Omental fat pad (tissue), 4 donors: ENCODE data around the gene ZNF350. TPM values are rescaled to one million over a fixed set of nuclear protein-coding genes. Genes with fewer than 3 reads are reported as not detected.

Source experiments
- ATAC-seq: fragments of 150-250 bp; one replicate; pipeline ENCODE4 v1.9.1; 2016; ENCODE audit warnings: mild to moderate bottlenecking, moderate library complexity; ENCODE audit not compliant: low FRiP score
- DNase-seq: peaks from one replicate; pipeline ENCODE4 v3.0.0-alpha.2; 2019; ENCODE audit warnings: low spot score
- total RNA-seq, 4 donors: library from RNA; depleted of rRNA; stranded (reverse); fragments of >200 nt; gene quantifications; one replicate each; pipeline ENCODE4 v1.1.0, GENCODE V29; 2016
- TF ChIP-seq, protein P1 (sequence below), 3 donors: fragments of 450-650 bp; IDR thresholded peaks; one replicate each; pipeline ENCODE4 v1.5.1; 2016 to 2017; ENCODE audit warnings: antibody characterized with exemption in 3 of 3, mild to moderate bottlenecking in 3 of 3, moderate library complexity in 2 of 3

Gene ZNF350
- total RNA-seq, 4 donors from 2014 or later = 8.3 to 15.4 (median 8.7) TPM

DNA sequence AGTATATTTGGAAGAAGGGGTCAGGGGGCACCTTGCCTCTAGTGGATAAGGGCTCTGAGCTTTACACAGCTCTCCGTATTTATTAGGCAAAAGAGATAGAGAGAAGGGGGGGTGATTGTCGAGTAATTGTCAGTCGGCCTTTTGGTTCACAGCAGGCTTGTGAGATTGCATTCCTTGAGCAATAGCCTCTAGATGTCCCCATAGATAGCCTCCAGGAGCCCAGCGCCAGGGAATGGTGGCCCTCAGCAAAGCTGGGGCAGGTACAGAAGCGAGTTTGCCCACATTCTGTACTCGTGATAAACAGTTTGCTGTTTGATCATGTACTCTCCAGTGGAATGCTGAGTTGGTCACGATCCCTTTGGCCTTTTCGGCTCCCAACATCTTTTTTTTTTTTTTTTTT lies 54.7 kb downstream of the ZNF350 start:
- TF ChIP-seq, protein P1, sequence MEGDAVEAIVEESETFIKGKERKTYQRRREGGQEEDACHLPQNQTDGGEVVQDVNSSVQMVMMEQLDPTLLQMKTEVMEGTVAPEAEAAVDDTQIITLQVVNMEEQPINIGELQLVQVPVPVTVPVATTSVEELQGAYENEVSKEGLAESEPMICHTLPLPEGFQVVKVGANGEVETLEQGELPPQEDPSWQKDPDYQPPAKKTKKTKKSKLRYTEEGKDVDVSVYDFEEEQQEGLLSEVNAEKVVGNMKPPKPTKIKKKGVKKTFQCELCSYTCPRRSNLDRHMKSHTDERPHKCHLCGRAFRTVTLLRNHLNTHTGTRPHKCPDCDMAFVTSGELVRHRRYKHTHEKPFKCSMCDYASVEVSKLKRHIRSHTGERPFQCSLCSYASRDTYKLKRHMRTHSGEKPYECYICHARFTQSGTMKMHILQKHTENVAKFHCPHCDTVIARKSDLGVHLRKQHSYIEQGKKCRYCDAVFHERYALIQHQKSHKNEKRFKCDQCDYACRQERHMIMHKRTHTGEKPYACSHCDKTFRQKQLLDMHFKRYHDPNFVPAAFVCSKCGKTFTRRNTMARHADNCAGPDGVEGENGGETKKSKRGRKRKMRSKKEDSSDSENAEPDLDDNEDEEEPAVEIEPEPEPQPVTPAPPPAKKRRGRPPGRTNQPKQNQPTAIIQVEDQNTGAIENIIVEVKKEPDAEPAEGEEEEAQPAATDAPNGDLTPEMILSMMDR (IDR thresholded peaks at IDR 0.05) = no peak
- DNase-seq (no peak), ATAC-seq (no peak)

DNA sequence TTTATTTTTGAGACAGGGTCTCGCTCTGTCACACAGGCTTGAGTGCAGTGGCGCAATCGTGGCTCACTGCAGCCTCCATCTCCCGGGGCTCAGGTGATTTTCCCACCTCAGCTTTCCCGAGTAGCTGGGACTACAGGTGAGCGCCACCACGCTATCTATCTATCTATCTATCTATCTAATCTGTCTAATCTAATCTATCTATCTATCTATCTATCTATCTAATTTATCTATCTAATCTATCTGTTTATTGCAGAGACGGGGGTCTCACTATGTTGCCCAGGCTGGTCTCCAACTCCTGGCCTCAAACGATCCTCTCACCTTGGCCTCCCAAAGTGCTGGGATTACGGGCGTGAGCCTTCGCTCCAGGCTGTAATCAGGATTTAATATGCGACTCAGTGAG lies 58.8 kb downstream of the ZNF350 start:
- ATAC-seq (no peak), DNase-seq (no peak)
- TF ChIP-seq, protein P1 (IDR thresholded peaks at IDR 0.05) = no peak

DNA sequence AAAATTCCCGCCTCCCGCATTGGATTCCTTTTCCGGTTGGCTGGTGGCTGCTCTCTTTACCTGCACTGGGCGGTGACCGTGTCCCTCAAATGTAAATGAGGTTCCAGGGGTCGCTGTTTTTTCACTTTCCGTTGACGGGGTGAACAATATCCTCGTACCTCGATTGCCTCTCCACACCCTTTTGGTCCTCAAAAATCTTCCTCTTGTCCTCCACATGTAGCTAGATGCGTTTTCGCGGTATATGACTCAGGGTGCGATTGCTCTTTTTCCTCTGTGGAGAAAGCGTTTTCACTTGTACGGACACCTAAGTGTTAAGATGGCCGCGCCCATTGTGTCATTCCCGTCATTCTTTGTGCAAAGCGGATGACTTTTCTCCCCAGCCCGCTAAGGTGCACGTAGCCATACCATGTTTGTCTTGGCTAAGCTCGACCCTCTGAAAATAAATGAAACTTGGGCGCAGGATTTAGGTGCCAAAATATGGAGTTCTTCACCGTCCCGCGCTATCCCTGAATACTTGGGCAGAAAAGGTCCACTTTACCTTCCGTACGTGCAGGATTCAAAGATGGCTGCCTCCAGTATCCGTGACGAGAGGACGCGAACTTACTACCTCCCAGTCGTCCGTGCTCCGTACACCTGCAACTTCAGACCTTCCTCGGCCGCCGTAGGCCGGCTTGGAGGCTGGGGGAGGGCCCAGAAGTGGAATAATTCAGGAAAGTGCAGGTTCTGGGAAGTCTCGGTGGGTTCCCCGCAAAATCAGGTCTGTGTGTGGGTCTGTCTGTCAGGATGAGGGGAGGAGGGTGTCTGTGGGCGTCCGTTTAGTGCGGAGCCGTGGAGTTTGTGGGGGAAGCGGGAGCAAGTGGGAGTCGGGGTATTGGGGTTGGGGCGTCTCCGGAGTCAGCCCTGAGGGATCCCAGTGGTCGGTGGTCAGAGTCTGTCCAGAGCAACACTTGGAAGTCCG lies 59.6 kb downstream of the ZNF350 start, which contains the start of gene ZNF613:
TSS of gene ZNF613 (plus strand) at position 689 of the 958 bp plus-strand sequence. CDS start 8,749 bp downstream, outside the sequence.
- DNase-seq (peak; percentile 51), ATAC-seq (peak; percentile 96)
- TF ChIP-seq, protein P1 (IDR thresholded peaks at IDR 0.05) = no peak

DNA sequence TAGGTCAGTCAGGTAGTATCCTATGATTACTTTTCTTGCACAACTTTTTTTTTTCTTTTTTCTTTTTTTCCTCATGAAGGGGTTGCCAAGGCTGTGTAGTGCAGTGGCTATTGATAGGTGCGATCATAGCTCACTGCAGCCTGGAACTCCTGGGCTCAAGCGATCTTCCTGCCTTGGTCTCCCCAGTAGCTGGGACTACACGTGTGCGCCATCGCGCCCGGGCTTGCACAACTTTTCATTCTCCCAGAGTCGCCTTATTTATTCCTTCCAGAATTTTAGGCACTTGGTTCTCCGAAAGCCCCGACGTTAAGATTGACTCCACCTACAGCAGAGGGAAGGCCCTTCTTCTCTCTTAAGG lies 60.2 kb downstream of the ZNF350 start:
- no peak for ATAC-seq
- TF ChIP-seq, protein P1 (IDR thresholded peaks at IDR 0.05) = no peak
- DNase-seq = no peak

DNA sequence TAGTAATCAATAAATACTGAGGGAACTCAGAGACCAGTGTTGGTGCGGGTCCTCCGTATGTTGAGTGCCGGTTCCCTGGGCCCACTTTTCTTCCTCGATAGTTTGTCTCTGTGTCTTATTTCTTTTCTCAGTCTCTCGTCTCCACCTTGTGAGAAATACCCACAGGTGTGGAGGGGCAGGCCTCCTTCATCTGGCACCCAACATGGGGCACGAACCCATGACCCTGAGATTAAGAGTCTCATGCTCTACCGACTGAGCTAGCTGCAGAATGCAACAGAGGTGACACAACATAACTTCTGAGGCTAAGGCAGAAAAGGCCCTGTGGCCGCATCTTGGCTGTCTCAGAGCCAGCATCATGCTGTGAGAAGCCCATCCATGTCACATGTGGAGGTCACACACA lies 64.7 kb downstream of the ZNF350 start:
- ATAC-seq = no peak
- DNase-seq = no peak
- TF ChIP-seq, protein P1 (IDR thresholded peaks at IDR 0.05) = no peak

DNA sequence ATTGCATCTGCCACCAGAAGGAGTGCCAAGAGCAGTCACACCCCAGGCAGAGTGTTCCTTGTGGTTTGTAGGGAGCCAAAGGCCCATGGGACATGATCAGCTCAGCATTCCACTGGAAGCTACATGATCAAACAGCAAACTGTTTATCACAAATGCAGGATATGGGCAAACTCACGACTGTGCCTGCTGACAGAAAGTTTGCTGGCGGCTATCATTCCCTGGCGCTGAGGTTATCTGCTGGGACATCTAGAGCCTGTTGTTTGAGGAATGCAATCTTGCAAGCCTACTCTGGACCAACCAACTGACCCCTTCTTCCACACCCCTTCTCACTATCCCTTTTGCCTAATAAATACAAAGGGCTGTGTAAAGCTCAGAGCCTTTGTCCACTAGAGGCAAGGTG lies 67.0 kb downstream of the ZNF350 start:
- DNase-seq (no peak), ATAC-seq (no peak)
- TF ChIP-seq, protein P1 (IDR thresholded peaks at IDR 0.05) = no peak

DNA sequence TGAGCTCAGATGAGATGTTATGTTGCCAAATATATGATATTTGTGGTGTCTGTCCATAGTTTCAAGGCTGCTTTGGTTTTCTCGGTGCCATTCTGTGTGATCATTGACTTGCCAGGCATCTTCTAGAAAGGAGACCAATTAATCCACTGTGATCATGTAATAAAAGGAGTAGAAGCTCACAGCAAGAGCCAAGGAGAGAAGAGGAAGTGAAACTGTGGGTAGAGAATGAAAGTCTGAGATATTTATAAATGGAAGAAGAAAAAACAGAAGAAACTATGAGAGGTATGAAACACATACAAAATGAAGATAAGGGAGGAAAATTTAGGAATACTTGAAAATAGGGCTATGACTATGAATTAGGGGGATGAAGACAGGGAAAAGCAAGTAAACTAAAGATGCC lies 70.5 kb downstream of the ZNF350 start:
- DNase-seq (no peak), ATAC-seq (no peak)
- TF ChIP-seq, protein P1 (IDR thresholded peaks at IDR 0.05) = no peak
